Suppressor macrophage treated with lipopolysaccharide for 4 hours (primary cell): Measurements from ENCODE around the gene MED12L.
A peak's percentile ranks its signal among the peaks of the same experiment; 100 is the strongest.

Experiments used
- DNase-seq: peaks from one replicate; pipeline ENCODE4 v3.0.0-alpha.2; 2020

The MED12L gene

GRCh38 chr3:151345859-151346258, 260.4 kb downstream of the MED12L start:
- peak; percentile 59 for DNase-seq

GRCh38 chr3:151346292-151346691, 260.8 kb downstream of the MED12L start:
- DNase-seq, result peak; percentile 71

- DNase-seq, result peak; percentile 78
Observed at GRCh38 chr3:151347432-151347831, 262.0 kb downstream of the MED12L start.

- no peak for DNase-seq
Observed at GRCh38 chr3:151350656-151351055, 265.2 kb downstream of the MED12L start.

- DNase-seq, result peak; percentile 76
Observed at GRCh38 chr3:151351219-151351618, 265.8 kb downstream of the MED12L start.

- no peak for DNase-seq
Observed at GRCh38 chr3:151351648-151352047, 266.2 kb downstream of the MED12L start.

- no peak for DNase-seq
Observed at GRCh38 chr3:151356794-151357462, 271.5 kb downstream of the MED12L start.

- no peak for DNase-seq
Observed at GRCh38 chr3:151357463-151357850, 272.0 kb downstream of the MED12L start.

GRCh38 chr3:151362751-151363174, 277.3 kb downstream of the MED12L start:
- DNase-seq, result peak; percentile 61

- DNase-seq, result no peak
Observed at GRCh38 chr3:151366993-151367392, 281.5 kb downstream of the MED12L start.

GRCh38 chr3:151367448-151367847, 282.0 kb downstream of the MED12L start:
- DNase-seq, result no peak

GRCh38 chr3:151371526-151371925, 286.1 kb downstream of the MED12L start:
- DNase-seq, result no peak

- no peak for DNase-seq
Observed at GRCh38 chr3:151372063-151372820, 286.8 kb downstream of the MED12L start.

- no peak for DNase-seq
Observed at GRCh38 chr3:151377768-151378385, 292.4 kb downstream of the MED12L start.

GRCh38 chr3:151379083-151379734, 293.7 kb downstream of the MED12L start:
- no peak for DNase-seq

- DNase-seq, result no peak
Observed at GRCh38 chr3:151382671-151383070, 297.2 kb downstream of the MED12L start.

- DNase-seq, result no peak
Observed at GRCh38 chr3:151383111-151383510, 297.6 kb downstream of the MED12L start.

GRCh38 chr3:151383956-151384355, 298.5 kb downstream of the MED12L start:
- DNase-seq, result no peak

- DNase-seq, result peak; percentile 84
Observed at GRCh38 chr3:151384741-151385174, 299.3 kb downstream of the MED12L start, which contains the start of gene P2RY12. P2RY12 (minus strand) TSS chr3:151384753; CDS start chr3:151338845, 45,908 bp downstream.

GRCh38 chr3:151386056-151386455, 300.6 kb downstream of the MED12L start:
- no peak for DNase-seq

- DNase-seq, result no peak
Observed at GRCh38 chr3:151387432-151387831, 302.0 kb downstream of the MED12L start.

- DNase-seq, result peak; percentile 47
Observed at GRCh38 chr3:151387842-151388241, 302.4 kb downstream of the MED12L start.

GRCh38 chr3:151391720-151392119, 306.3 kb downstream of the MED12L start:
- peak; percentile 79 for DNase-seq
